ENCODE data around the gene RXYLT1. TPM values are rescaled to one million over a fixed set of nuclear protein-coding genes. Genes with fewer than 3 reads are reported as not detected.

Gene RXYLT1
- total RNA-seq, 4 donors from 2014 or later, result 4.5 to 29.9 (median 14.4) TPM

GRCh38 chr12:63782466-63782865 is 2.8 kb downstream of the RXYLT1 start:
- Histone ChIP-seq H3K27ac (no peak overlapping the region), H3K36me3 (peaks cover 0 to 5% (median 0%) of the 10 kb centered on the region in 4 donors), H3K4me3 (no peak overlapping the region), H3K9me3 (no peaks in the 10 kb centered on the region), H3K4me1 (peaks cover 0 to 14% (median 8%) of the 10 kb centered on the region in 4 donors), H3K27me3 (no peaks in the 10 kb centered on the region)
- intact Hi-C loops (cut with DNase I; ENCODE audit: low total_unique reads), result no loop called here
- TF ChIP-seq POLR2A (IDR thresholded peaks at IDR 0.05) (no peak), EP300 (IDR thresholded peaks at IDR 0.05; ENCODE audit: low read depth) (no peak), POLR2AphosphoS5 (IDR thresholded peaks at IDR 0.05) (no peak), CTCF (IDR thresholded peaks at IDR 0.05) (no peak)
- WGBS, 2 donors (ENCODE audit: low coverage in 1 of 2), result 57 to 79% methylated on average over 1 of the region's 1 CpG
- no peak for DNase-seq
- in situ Hi-C loops (cut with MboI; ENCODE audit: low pct_ligation_motif_present in 1 of 4, low pct_unique_long_range_greater_than_20kb in 1 of 4, low sequenced_read_pairs in 3 of 4), result no loop called here

- Histone ChIP-seq H3K4me3 (no peak overlapping the region), H3K27ac (no peak overlapping the region), H3K36me3 (peaks cover 0 to 13% (median 4%) of the 10 kb centered on the region in 4 donors), H3K27me3 (no peaks in the 10 kb centered on the region), H3K4me1 (no peaks in the 10 kb centered on the region), H3K9me3 (no peaks in the 10 kb centered on the region)
- intact Hi-C loops (cut with DNase I; ENCODE audit: low total_unique reads) (no loop called here), in situ Hi-C loops (cut with MboI; ENCODE audit: low pct_ligation_motif_present in 1 of 4, low pct_unique_long_range_greater_than_20kb in 1 of 4, low sequenced_read_pairs in 3 of 4) (no loop called here)
- 98 to 100% methylated on average over 3 of the region's 3 CpGs for WGBS, 2 donors (ENCODE audit: low coverage in 1 of 2)
- no peak for DNase-seq
- no peak for TF ChIP-seq CTCF (IDR thresholded peaks at IDR 0.05)
- TF ChIP-seq POLR2A (IDR thresholded peaks at IDR 0.05), result no peak
- no peak for TF ChIP-seq EP300 (IDR thresholded peaks at IDR 0.05; ENCODE audit: low read depth)
- no peak for TF ChIP-seq POLR2AphosphoS5 (IDR thresholded peaks at IDR 0.05)
Observed at GRCh38 chr12:63787306-63787705, 7.6 kb downstream of the RXYLT1 start.

GRCh38 chr12:63790608-63790945 is 10.9 kb downstream of the RXYLT1 start:
- Histone ChIP-seq H3K4me1 (no peaks in the 10 kb centered on the region), H3K36me3 (peaks cover 0 to 8% (median 4%) of the 10 kb centered on the region in 4 donors), H3K27me3 (no peaks in the 10 kb centered on the region), H3K27ac (no peak overlapping the region), H3K4me3 (no peak overlapping the region), H3K9me3 (no peaks in the 10 kb centered on the region)
- WGBS, 2 donors (ENCODE audit: low coverage in 1 of 2), result 86 to 90% methylated on average over 1 to 4 of the region's 4 CpGs
- TF ChIP-seq CTCF (IDR thresholded peaks at IDR 0.05), result no peak
- no peak for TF ChIP-seq POLR2AphosphoS5 (IDR thresholded peaks at IDR 0.05)
- no peak for TF ChIP-seq EP300 (IDR thresholded peaks at IDR 0.05; ENCODE audit: low read depth)
- no peak for TF ChIP-seq POLR2A (IDR thresholded peaks at IDR 0.05)
- intact Hi-C loops (cut with DNase I; ENCODE audit: low total_unique reads), result no loop called here
- in situ Hi-C loops (cut with MboI; ENCODE audit: low pct_ligation_motif_present in 1 of 4, low pct_unique_long_range_greater_than_20kb in 1 of 4, low sequenced_read_pairs in 3 of 4), result no loop called here
- DNase-seq, result no peak

- 83 to 85% methylated on average over 1 to 3 of the region's 3 CpGs for WGBS, 2 donors (ENCODE audit: low coverage in 1 of 2)
- intact Hi-C loops (cut with DNase I; ENCODE audit: low total_unique reads), result no loop called here
- Histone ChIP-seq H3K9me3 (no peaks in the 10 kb centered on the region), H3K4me1 (no peaks in the 10 kb centered on the region), H3K36me3 (peaks cover 0 to 8% (median 4%) of the 10 kb centered on the region in 4 donors), H3K27ac (no peak overlapping the region), H3K27me3 (no peaks in the 10 kb centered on the region), H3K4me3 (no peak overlapping the region)
- in situ Hi-C loops (cut with MboI; ENCODE audit: low pct_ligation_motif_present in 1 of 4, low pct_unique_long_range_greater_than_20kb in 1 of 4, low sequenced_read_pairs in 3 of 4), result no loop called here
- DNase-seq, result no peak
- TF ChIP-seq EP300 (IDR thresholded peaks at IDR 0.05; ENCODE audit: low read depth) (no peak), POLR2AphosphoS5 (IDR thresholded peaks at IDR 0.05) (no peak), CTCF (IDR thresholded peaks at IDR 0.05) (no peak), POLR2A (IDR thresholded peaks at IDR 0.05) (no peak)
Observed at GRCh38 chr12:63792338-63792737, 12.6 kb downstream of the RXYLT1 start.

All from transverse colon (tissue), 4 donors.